IMR-90 (cell line): ENCODE data around the gene GINS1. TPM values are rescaled to one million over a fixed set of nuclear protein-coding genes. Genes with fewer than 3 reads are reported as not detected.

Experiments
- ATAC-seq: fragments of 200-7000 bp; cut with Tn5 transposase; 2 replicates; pipeline ENCODE4 v1.9.1; 2020; ENCODE audit warnings: low read depth, mild to moderate bottlenecking, moderate library complexity
- BruUV-seq: library from RNA; stranded (reverse); fragments of 400-500 nt; replicated peaks from 2 replicates; lab custom pipeline; 2021; lab: Mats Ljungman, UMichigan
- CTCF ChIA-PET: fragments of 300-600 bp; formaldehyde crosslinking; extraction: SDS; loops from one replicate; lab custom pipeline; 2021; ENCODE audit warnings: antibody characterized with exemption; lab: Yijun Ruan, JAX
- POLR2A ChIA-PET: fragments of 300-600 bp; sonication (Branson Sonifier 250); formaldehyde crosslinking; loops from one replicate; lab custom pipeline; 2022; ENCODE audit warnings: antibody characterized with exemption; ENCODE audit not compliant: unreplicated experiment; lab: Charles Lee
- DNase-seq: peaks from one replicate; pipeline ENCODE4 v3.0.0; 2013
- H2AFZ ChIP-seq: replicated peaks from 2 replicates; pipeline ENCODE3; 2013; ENCODE audit warnings: low read length, mild to moderate bottlenecking; ENCODE audit not compliant: poor library complexity
- H2AK5ac ChIP-seq: 2 replicates; pipeline ENCODE4 v1.6.1; 2013; ENCODE audit warnings: low read depth, low read length, inconsistent platforms
- H2AK9ac ChIP-seq: replicated peaks from 2 replicates; pipeline ENCODE3; 2013; ENCODE audit warnings: mild to moderate bottlenecking, low read depth, low read length, moderate library complexity; ENCODE audit not compliant: poor library complexity
- H2BK120ac ChIP-seq: 2 replicates; pipeline ENCODE4 v1.6.1; 2013; ENCODE audit warnings: low read depth, low read length, inconsistent platforms
- H2BK15ac ChIP-seq: 3 replicates; pipeline ENCODE4 v1.6.1; 2013; ENCODE audit warnings: low read depth, low read length, inconsistent platforms
- H2BK20ac ChIP-seq: 2 replicates; pipeline ENCODE4 v1.6.1; 2013; ENCODE audit warnings: low read depth, mild to moderate bottlenecking, inconsistent platforms, low read length, moderate library complexity
- H2BK5ac ChIP-seq: 2 replicates; pipeline ENCODE4 v1.6.1; 2013; ENCODE audit warnings: mild to moderate bottlenecking, low read depth, low read length, inconsistent platforms; ENCODE audit not compliant: poor library complexity, severe bottlenecking
- H3K14ac ChIP-seq: replicated peaks from 2 replicates; pipeline ENCODE4 v1.6.1; 2013; ENCODE audit warnings: low read depth, low read length, inconsistent platforms
- H3K18ac ChIP-seq: 2 replicates; pipeline ENCODE4 v1.6.1; 2013; ENCODE audit warnings: low read depth, low read length, control low read depth
- H3K23ac ChIP-seq: 2 replicates; pipeline ENCODE4 v1.6.1; 2013; ENCODE audit warnings: low read depth, low read length, inconsistent platforms
- H3K27ac ChIP-seq: 2 replicates; pipeline ENCODE4 v1.5.1; 2013; ENCODE audit warnings: mild to moderate bottlenecking, control low read depth, low read length; ENCODE audit not compliant: insufficient read depth
- H3K27me3 ChIP-seq: 2 replicates; pipeline ENCODE4 v1.6.1; 2013; ENCODE audit warnings: low read length; ENCODE audit not compliant: control insufficient read depth, insufficient read depth
- H3K36me3 ChIP-seq: 2 replicates; pipeline ENCODE4 v1.6.1; 2013; ENCODE audit warnings: low read length, mixed read lengths; ENCODE audit not compliant: control insufficient read depth, insufficient read depth
- H3K4ac ChIP-seq: 2 replicates; pipeline ENCODE4 v1.6.1; 2013; ENCODE audit warnings: low read depth, low read length, inconsistent platforms
- H3K4me1 ChIP-seq: 2 replicates; pipeline ENCODE4 v1.6.1; 2013; ENCODE audit warnings: low read length, mixed read lengths; ENCODE audit not compliant: control insufficient read depth, insufficient read depth
- H3K4me2 ChIP-seq: 2 replicates; pipeline ENCODE4 v1.6.1; 2013; ENCODE audit warnings: low read depth, mild to moderate bottlenecking, control low read depth, low read length, moderate library complexity
- H3K4me3 ChIP-seq: 2 replicates; pipeline ENCODE4 v1.5.1; 2013; ENCODE audit warnings: low read depth, mild to moderate bottlenecking, control low read depth, low read length, moderate library complexity; ENCODE audit not compliant: insufficient read depth
- H3K56ac ChIP-seq: 2 replicates; pipeline ENCODE4 v1.6.1; 2013; ENCODE audit warnings: low read length, inconsistent platforms; ENCODE audit not compliant: insufficient read depth; ENCODE audit errors: extremely low read depth
- H3K79me1 ChIP-seq, 2 experiments: 2 replicates each; pipeline ENCODE4 v1.6.1; 2013; ENCODE audit warnings: low read length in 2 of 2, inconsistent platforms in 1 of 2, low read depth in 1 of 2
- H3K9ac ChIP-seq: 2 replicates; pipeline ENCODE4 v1.6.1; 2013; ENCODE audit warnings: low read depth, low read length, control low read depth
- H3K9me1 ChIP-seq: 2 replicates; pipeline ENCODE4 v1.6.1; 2013; ENCODE audit warnings: low read length, inconsistent platforms; ENCODE audit not compliant: insufficient read depth
- H3K9me3 ChIP-seq: 2 replicates; pipeline ENCODE4 v1.6.1; 2013; ENCODE audit warnings: low read length; ENCODE audit not compliant: control insufficient read depth, insufficient read depth
- H4K20me1 ChIP-seq: 2 replicates; pipeline ENCODE4 v1.6.1; 2013; ENCODE audit warnings: low read length, inconsistent platforms; ENCODE audit not compliant: insufficient read depth
- H4K5ac ChIP-seq: 2 replicates; pipeline ENCODE4 v1.6.1; 2013; ENCODE audit warnings: mild to moderate bottlenecking, low read depth, low read length, control low read depth
- H4K8ac ChIP-seq, 2 experiments: 2 replicates each; pipeline ENCODE4 v1.6.1; 2013; ENCODE audit warnings: low read depth in 2 of 2, low read length in 2 of 2, control low read depth in 1 of 2, inconsistent platforms in 1 of 2
- H4K91ac ChIP-seq: 2 replicates; pipeline ENCODE4 v1.6.1; 2013; ENCODE audit warnings: low read depth, low read length, inconsistent platforms; ENCODE audit not compliant: insufficient read depth
- BHLHE40 ChIP-seq: fragments of 150-350 bp; IDR thresholded peaks from 2 replicates; pipeline ENCODE4 v1.6.1; 2016; ENCODE audit warnings: mild to moderate bottlenecking, low read depth, low read length
- CHD1 ChIP-seq: IDR thresholded peaks from 2 replicates; pipeline ENCODE4 v1.6.1; 2012; ENCODE audit warnings: low read depth, low read length, improper control_type of control experiment
- CTCF ChIP-seq: conservative IDR thresholded peaks from 2 replicates; pipeline ENCODE4 v1.5.1; 2012; ENCODE audit warnings: mild to moderate bottlenecking, low read depth, low read length, improper control_type of control experiment
- FOS ChIP-seq: fragments of 150-350 bp; IDR thresholded peaks from 2 replicates; pipeline ENCODE4 v1.6.1; 2016; ENCODE audit warnings: low read depth, low read length
- MXI1 ChIP-seq: IDR thresholded peaks from 2 replicates; pipeline ENCODE4 v1.6.1; 2012; ENCODE audit warnings: low read depth, mild to moderate bottlenecking, low read length, moderate library complexity, borderline replicate concordance
- NFE2L2 ChIP-seq: fragments of 150-350 bp; IDR thresholded peaks from 2 replicates; pipeline ENCODE4 v1.6.1; 2016; ENCODE audit warnings: low read depth, mild to moderate bottlenecking, low read length
- POLR2A ChIP-seq: IDR thresholded peaks from 2 replicates; pipeline ENCODE4 v1.6.1; 2012; ENCODE audit warnings: mild to moderate bottlenecking, low read depth, low read length
- RCOR1 ChIP-seq: IDR thresholded peaks from 2 replicates; pipeline ENCODE4 v1.6.1; 2012; ENCODE audit warnings: mild to moderate bottlenecking, low read length, improper control_type of control experiment; ENCODE audit not compliant: insufficient replicate concordance
- RFX5 ChIP-seq: IDR thresholded peaks from 2 replicates; pipeline ENCODE4 v1.8.0; 2012; ENCODE audit warnings: low read depth, mild to moderate bottlenecking, low read length, moderate library complexity
- SMC3 ChIP-seq: fragments of 150-350 bp; IDR thresholded peaks from 2 replicates; pipeline ENCODE4 v1.6.1; 2016; ENCODE audit warnings: low read depth, mild to moderate bottlenecking, antibody characterized with exemption, low read length, moderate library complexity
- WGBS, 2 experiments: methylation state at CpG; one replicate each; pipeline versions ENCODE4 v1.1.5 to v1.1.7; 2013; ENCODE audit warnings: missing lambda C conversion rate in 2 of 2; ENCODE audit not compliant: insufficient read length in 1 of 2; ENCODE audit errors: extremely low coverage in 2 of 2; 5-methylcytosine and 5-hydroxymethylcytosine counted together
- dilution Hi-C: fragments of 300-500 bp; cut with HindIII; formaldehyde crosslinking; loops from one replicate; pipeline ENCODE4 v1.14.3; 2018; ENCODE audit warnings: low sequenced_read_pairs; ENCODE audit not compliant: unreplicated experiment
- in situ Hi-C: fragments of 300-500 bp; cut with MboI; formaldehyde crosslinking; loops from 3 replicates; pipeline ENCODE4 v1.14.3; 2019; ENCODE audit warnings: low sequenced_read_pairs, inconsistent platforms, mixed read lengths
- intact Hi-C: fragments of 100-400 bp; cut with micrococcal nuclease; formaldehyde crosslinking; loops from 2 replicates; pipeline ENCODE4 v1.10.0; 2022
- polyA plus RNA-seq, 3 experiments: library from polyadenylated mRNA; depleted of rRNA; stranded (reverse); fragments of >200 nt; gene quantifications; 2 replicates each; pipeline ENCODE4 v1.2.3, GENCODE V29; 2012; ENCODE audit warnings: low replicate concordance in 1 of 3
- total RNA-seq: library from RNA; depleted of rRNA; stranded (reverse); fragments of >200 nt; gene quantifications from 2 replicates; pipeline ENCODE4 v1.2.3, GENCODE V29; 2012
- TF ChIP-seq, protein P1 (sequence below): fragments of 150-350 bp; IDR thresholded peaks from 2 replicates; pipeline ENCODE4 v1.6.1; 2016; ENCODE audit warnings: low read depth, mild to moderate bottlenecking, low read length, moderate library complexity, borderline replicate concordance

The GINS1 gene
- total and polyA plus RNA-seq, 2 of the 4 experiments (the other 2 are of a cell fraction), result 4.9 to 6.6 TPM

DNA sequence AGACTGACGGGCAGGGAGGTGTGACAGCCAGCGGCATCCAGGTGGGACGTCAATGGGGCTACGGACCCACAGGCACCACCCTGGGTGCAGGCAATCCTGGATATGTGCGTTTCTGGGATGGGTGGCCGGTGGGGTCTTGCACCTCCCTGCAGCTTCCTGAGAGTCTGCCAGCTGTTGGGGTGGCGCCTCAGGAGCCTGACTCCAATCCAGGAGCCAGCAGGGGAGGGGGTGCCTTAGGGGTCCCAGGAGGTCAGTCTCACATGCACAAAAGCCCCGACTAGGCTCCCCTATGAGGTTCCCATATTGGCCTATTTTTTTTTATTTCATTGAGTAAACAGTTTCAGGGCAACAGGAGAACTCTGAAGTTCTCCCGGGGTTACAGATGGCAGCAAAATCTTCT lies 73.3 kb downstream of the GINS1 start:
- Histone ChIP-seq H3K36me3 (peaks cover 45% of the 10 kb centered on the region), H2BK15ac (no peak overlapping the region), H2BK120ac (no peak overlapping the region), H3K27me3 (no peaks in the 10 kb centered on the region), H2AFZ (no peak overlapping the region), H4K5ac (no peak overlapping the region), H3K9ac (no peak overlapping the region), H3K9me1 (no peaks in the 10 kb centered on the region), H2BK5ac (no peak overlapping the region), H2BK20ac (no peak overlapping the region), H3K14ac (no peak overlapping the region), H4K20me1 (no peaks in the 10 kb centered on the region), H2AK9ac (no peak overlapping the region), H3K27ac (no peak overlapping the region), H3K4me1 (no peaks in the 10 kb centered on the region), H3K18ac (no peak overlapping the region), H3K4me3 (no peak overlapping the region), H3K23ac (no peak overlapping the region), H3K79me1 (no peaks in the 10 kb centered on the region), H4K8ac (no peak overlapping the region), H3K9me3 (no peaks in the 10 kb centered on the region), H4K91ac (no peak overlapping the region), H3K4ac (no peak overlapping the region), H2AK5ac (no peak overlapping the region), H3K56ac (no peak overlapping the region), H3K4me2 (no peak overlapping the region)
- CTCF ChIA-PET, result no interaction called here
- POLR2A ChIA-PET, result no interaction called here
- ATAC-seq (no peak), DNase-seq (no peak)
- intact Hi-C loops (loop anchor here (10.0 kb wide), 1 partner anchor 114 kb away; no protein-coding TSS in a partner anchor), dilution Hi-C loops (no loop called here), in situ Hi-C loops (no loop called here)
- no TSS peak for BruUV-seq
- TF ChIP-seq, protein P1, sequence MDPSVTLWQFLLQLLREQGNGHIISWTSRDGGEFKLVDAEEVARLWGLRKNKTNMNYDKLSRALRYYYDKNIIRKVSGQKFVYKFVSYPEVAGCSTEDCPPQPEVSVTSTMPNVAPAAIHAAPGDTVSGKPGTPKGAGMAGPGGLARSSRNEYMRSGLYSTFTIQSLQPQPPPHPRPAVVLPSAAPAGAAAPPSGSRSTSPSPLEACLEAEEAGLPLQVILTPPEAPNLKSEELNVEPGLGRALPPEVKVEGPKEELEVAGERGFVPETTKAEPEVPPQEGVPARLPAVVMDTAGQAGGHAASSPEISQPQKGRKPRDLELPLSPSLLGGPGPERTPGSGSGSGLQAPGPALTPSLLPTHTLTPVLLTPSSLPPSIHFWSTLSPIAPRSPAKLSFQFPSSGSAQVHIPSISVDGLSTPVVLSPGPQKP, result no peak
- no peak for TF ChIP-seq FOS
- TF ChIP-seq RFX5, result no peak
- no peak for TF ChIP-seq CHD1
- no peak for TF ChIP-seq BHLHE40
- no peak for TF ChIP-seq RCOR1
- no peak for TF ChIP-seq CTCF
- TF ChIP-seq SMC3, result no peak
- TF ChIP-seq MXI1, result no peak
- TF ChIP-seq NFE2L2, result no peak
- no peak for TF ChIP-seq POLR2A
- 96% methylated on average over 7 of the region's 9 CpGs; no CpG with 5 or more reads in 1 of the 2 experiments for WGBS, 2 experiments
